MM.1S (cell line): Measurements from ENCODE around the gene TADA2B.

Experiments
- EZH2phosphoT487 ChIP-seq: fragments of 300-600 bp; sonication (generic); IDR thresholded peaks from 2 replicates; pipeline ENCODE4 v1.6.1; 2018; ENCODE audit warnings: antibody characterized with exemption, low read length
- TF ChIP-seq, protein P1 (sequence below): fragments of 300-600 bp; sonication (generic); IDR thresholded peaks from 2 replicates; pipeline ENCODE4 v1.5.1; 2016; ENCODE audit warnings: antibody characterized with exemption, low read length, mixed read lengths

DNA sequence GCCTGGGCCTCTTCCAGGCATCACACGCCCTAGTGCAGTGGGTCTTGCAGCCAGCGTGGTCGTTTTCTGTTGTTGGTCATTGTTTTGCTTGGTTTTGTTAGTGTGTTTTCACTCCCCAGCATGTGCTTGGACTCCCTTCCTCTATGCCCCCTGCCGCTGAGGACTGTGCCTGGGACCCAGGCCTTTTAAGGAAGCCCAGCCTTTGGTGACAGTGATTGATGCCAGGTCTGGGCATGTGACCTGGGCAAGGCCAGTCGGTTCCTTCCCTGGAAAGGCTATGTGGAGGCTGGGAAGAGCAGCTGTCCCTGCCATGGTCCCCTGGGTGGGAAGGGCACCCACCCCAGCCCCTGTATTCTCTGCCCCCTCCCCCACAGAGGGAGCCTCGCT lies 33.5 kb downstream of the TADA2B start:
- TF ChIP-seq, protein P1, sequence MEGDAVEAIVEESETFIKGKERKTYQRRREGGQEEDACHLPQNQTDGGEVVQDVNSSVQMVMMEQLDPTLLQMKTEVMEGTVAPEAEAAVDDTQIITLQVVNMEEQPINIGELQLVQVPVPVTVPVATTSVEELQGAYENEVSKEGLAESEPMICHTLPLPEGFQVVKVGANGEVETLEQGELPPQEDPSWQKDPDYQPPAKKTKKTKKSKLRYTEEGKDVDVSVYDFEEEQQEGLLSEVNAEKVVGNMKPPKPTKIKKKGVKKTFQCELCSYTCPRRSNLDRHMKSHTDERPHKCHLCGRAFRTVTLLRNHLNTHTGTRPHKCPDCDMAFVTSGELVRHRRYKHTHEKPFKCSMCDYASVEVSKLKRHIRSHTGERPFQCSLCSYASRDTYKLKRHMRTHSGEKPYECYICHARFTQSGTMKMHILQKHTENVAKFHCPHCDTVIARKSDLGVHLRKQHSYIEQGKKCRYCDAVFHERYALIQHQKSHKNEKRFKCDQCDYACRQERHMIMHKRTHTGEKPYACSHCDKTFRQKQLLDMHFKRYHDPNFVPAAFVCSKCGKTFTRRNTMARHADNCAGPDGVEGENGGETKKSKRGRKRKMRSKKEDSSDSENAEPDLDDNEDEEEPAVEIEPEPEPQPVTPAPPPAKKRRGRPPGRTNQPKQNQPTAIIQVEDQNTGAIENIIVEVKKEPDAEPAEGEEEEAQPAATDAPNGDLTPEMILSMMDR: no peak
- TF ChIP-seq EZH2phosphoT487: no peak
